ENCODE measurements around the gene ANKRD24. TPM values are rescaled to one million over a fixed set of nuclear protein-coding genes. Genes with fewer than 3 reads are reported as not detected.

ANKRD24 gene
- polyA plus RNA-seq, 1 donor from 2014 or later = 2.8 TPM

Other genes starting within 250 kb of the ANKRD24 start
- not detected in 2 replicates for gene NMRK2, start 249.6 kb upstream of the ANKRD24 start, polyA plus RNA-seq
- gene DAPK3, start 211.6 kb upstream of the ANKRD24 start, polyA plus RNA-seq = 100 and 118 TPM in 2 replicates
- gene EEF2, start 197.2 kb upstream of the ANKRD24 start, polyA plus RNA-seq = 716 and 865 TPM in 2 replicates
- 22.3 and 27.0 TPM in 2 replicates for gene PIAS4, start 175.0 kb upstream of the ANKRD24 start, polyA plus RNA-seq
- gene ZBTB7A, start 115.8 kb upstream of the ANKRD24 start, polyA plus RNA-seq = 1.7 and 2.5 TPM in 2 replicates
- 95.5 and 102 TPM in 2 replicates for gene MAP2K2, start 58.6 kb upstream of the ANKRD24 start, polyA plus RNA-seq
- not detected in 2 replicates for gene CREB3L3, start 29.1 kb upstream of the ANKRD24 start, polyA plus RNA-seq
- 42.7 and 42.8 TPM in 2 replicates for gene SIRT6, start 126 bp upstream of the ANKRD24 start, polyA plus RNA-seq
- gene EBI3, start 46.8 kb downstream of the ANKRD24 start, polyA plus RNA-seq = not detected in 2 replicates
- gene YJU2, start 64.4 kb downstream of the ANKRD24 start, polyA plus RNA-seq = 32.6 and 35.4 TPM in 2 replicates
- gene SHD, start 96.6 kb downstream of the ANKRD24 start, polyA plus RNA-seq = 188 and 191 TPM in 2 replicates
- gene TMIGD2, start 119.7 kb downstream of the ANKRD24 start, polyA plus RNA-seq = not detected in 2 replicates
- 114 and 158 TPM in 2 replicates for gene FSD1, start 121.9 kb downstream of the ANKRD24 start, polyA plus RNA-seq
- 0.16 and 0.62 TPM in 2 replicates for gene STAP2, start 156.1 kb downstream of the ANKRD24 start, polyA plus RNA-seq
- 34.8 and 37.0 TPM in 2 replicates for gene MPND, start 160.9 kb downstream of the ANKRD24 start, polyA plus RNA-seq
- gene SH3GL1, start 217.9 kb downstream of the ANKRD24 start, polyA plus RNA-seq = 25.2 and 28.6 TPM in 2 replicates
- 3.1 and 9.4 TPM in 2 replicates for gene CHAF1A, start 220.0 kb downstream of the ANKRD24 start, polyA plus RNA-seq